Psoas muscle (tissue), 8 donors: ENCODE results near the gene ARL4D. TPM values are rescaled to one million over a fixed set of nuclear protein-coding genes. Genes with fewer than 3 reads are reported as not detected.

Source experiments
- ATAC-seq, 4 donors: fragments of 200-7000 bp; cut with Tn5 transposase; one replicate each; pipeline ENCODE4 v1.9.1; 2020; ENCODE audit warnings: moderate library complexity in 3 of 4, mild to moderate bottlenecking in 2 of 4
- DNase-seq, 2 donors: peaks; one replicate each; pipeline ENCODE4 v3.0.0-alpha.2; 2020
- H3K27ac ChIP-seq: fragments of 200-600 bp; one replicate; pipeline ENCODE4 v1.8.0; 2022
- H3K27me3 ChIP-seq, 3 donors: fragments of 200-600 bp in 1 of 3; one replicate each; pipeline versions ENCODE4 v1.6.1 to v1.8.0; 2013 to 2022; ENCODE audit warnings: low read length in 2 of 3, mild to moderate bottlenecking in 2 of 3, moderate library complexity in 1 of 3; ENCODE audit not compliant: insufficient read depth in 3 of 3
- H3K36me3 ChIP-seq, 2 donors: fragments of 200-600 bp in 1 of 2; one replicate each; pipeline versions ENCODE4 v1.6.1 to v1.8.0; 2013 to 2022; ENCODE audit warnings: low read depth in 1 of 2, mild to moderate bottlenecking in 1 of 2, moderate library complexity in 1 of 2; ENCODE audit not compliant: insufficient read depth in 1 of 2
- H3K4me1 ChIP-seq: fragments of 200-600 bp; one replicate; pipeline ENCODE4 v1.8.0; 2022
- H3K4me3 ChIP-seq: fragments of 200-600 bp; one replicate; pipeline ENCODE4 v1.8.0; 2022; ENCODE audit warnings: mild to moderate bottlenecking
- H3K9me3 ChIP-seq: fragments of 200-600 bp; one replicate; pipeline ENCODE4 v1.8.0; 2022
- WGBS, 3 donors: extraction: QIAGEN DNeasy Blood & Tissue Kit; methylation state at CpG; one replicate each; pipeline versions ENCODE4 v1.1.6 to v1.1.7; 2013; 5-methylcytosine and 5-hydroxymethylcytosine counted together
- intact Hi-C, 2 donors: fragments of 100-400 bp; cut with DNase I; formaldehyde crosslinking; loops; one replicate each; pipeline versions ENCODE4 v1.11.0 to v1.14.2; 2022
- polyA plus RNA-seq, 3 donors: library from polyadenylated mRNA; stranded (reverse); fragments of 200-250 nt; gene quantifications; one replicate each; pipeline ENCODE4 v1.2.3, GENCODE V29; 2013
- total RNA-seq, 4 donors: library from RNA; stranded (reverse); fragmentation: NEBNext Ultra II Directional in 2 of 4; extraction: Animal tissue kit (Norgen Biotek cat#: 25700) in 2 of 4; gene quantifications; one replicate each; pipeline versions ENCODE4 v1.2.1 to v1.2.4, GENCODE V29; 2021 to 2023
- TF ChIP-seq, protein P1 (sequence below): fragments of 200-600 bp; IDR thresholded peaks from one replicate; pipeline ENCODE4 v1.8.0; 2022; ENCODE audit warnings: antibody characterized with exemption
- donor health status: healthy with polysubstance abuse.
- donor health status: DM: no; HTN: no; CAD: no; lungs with moderate emphysema.
- donor health status: Bipolar disorder and iron deficiency.
- donor health status: healthy.
- donor health status: DM: yes; HTN: yes; CAD: no.
- donor health status: DM: no; HTN: no; CAD: no.
- donor health status: DM: no; HTN: no; CAD: no.
- donor health status: DM: yes; HTN: yes; CAD: no.

The ARL4D gene
- total and polyA plus RNA-seq, 7 donors, result 0.69 to 6.5 (median 1.7) TPM

DNA sequence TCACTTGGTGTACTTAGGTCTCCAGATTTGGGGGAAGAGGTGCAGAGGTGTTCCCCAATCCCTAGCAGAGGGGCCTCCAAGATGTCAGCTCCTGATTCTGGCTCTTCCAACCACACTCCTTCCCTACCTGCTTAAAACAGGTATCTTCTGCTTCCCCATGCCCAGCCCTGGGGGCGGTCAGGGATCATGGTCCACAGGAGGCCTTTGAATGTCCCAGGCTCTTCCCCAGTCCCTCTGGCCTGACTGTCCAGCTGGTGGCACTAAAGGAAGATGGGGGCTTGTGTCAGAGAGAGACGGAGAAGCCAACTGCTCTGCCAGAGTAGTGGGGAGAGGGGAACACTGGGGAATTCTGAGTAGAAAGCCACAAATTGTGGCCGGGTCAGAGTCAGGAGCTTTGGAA lies 3.8 kb downstream of the ARL4D start:
- H3K27me3 ChIP-seq, result no peaks in the 10 kb centered on the region
- TF ChIP-seq, protein P1, sequence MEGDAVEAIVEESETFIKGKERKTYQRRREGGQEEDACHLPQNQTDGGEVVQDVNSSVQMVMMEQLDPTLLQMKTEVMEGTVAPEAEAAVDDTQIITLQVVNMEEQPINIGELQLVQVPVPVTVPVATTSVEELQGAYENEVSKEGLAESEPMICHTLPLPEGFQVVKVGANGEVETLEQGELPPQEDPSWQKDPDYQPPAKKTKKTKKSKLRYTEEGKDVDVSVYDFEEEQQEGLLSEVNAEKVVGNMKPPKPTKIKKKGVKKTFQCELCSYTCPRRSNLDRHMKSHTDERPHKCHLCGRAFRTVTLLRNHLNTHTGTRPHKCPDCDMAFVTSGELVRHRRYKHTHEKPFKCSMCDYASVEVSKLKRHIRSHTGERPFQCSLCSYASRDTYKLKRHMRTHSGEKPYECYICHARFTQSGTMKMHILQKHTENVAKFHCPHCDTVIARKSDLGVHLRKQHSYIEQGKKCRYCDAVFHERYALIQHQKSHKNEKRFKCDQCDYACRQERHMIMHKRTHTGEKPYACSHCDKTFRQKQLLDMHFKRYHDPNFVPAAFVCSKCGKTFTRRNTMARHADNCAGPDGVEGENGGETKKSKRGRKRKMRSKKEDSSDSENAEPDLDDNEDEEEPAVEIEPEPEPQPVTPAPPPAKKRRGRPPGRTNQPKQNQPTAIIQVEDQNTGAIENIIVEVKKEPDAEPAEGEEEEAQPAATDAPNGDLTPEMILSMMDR, result no peak
- no peak overlapping the region for H3K27ac ChIP-seq
- DNase-seq (no peak), ATAC-seq (no peak)
- H3K4me3 ChIP-seq, result no peak overlapping the region
- no peaks in the 10 kb centered on the region for H3K9me3 ChIP-seq
- WGBS, 3 donors, result 77 to 88% (median 81%) methylated on average over 3 of the region's 3 CpGs
- H3K4me1 ChIP-seq, result peaks cover 12% of the 10 kb centered on the region
- intact Hi-C loops, result no loop called here
- H3K36me3 ChIP-seq, result no peaks in the 10 kb centered on the region

GRCh38 chr17:43403846-43404245 lies 5.1 kb downstream of the ARL4D start:
- WGBS, 3 donors, result 81 to 86% (median 82%) methylated on average over 5 of the region's 5 CpGs
- Histone ChIP-seq H3K4me3 (no peak overlapping the region), H3K27me3 (no peaks in the 10 kb centered on the region), H3K36me3 (no peaks in the 10 kb centered on the region), H3K27ac (no peak overlapping the region), H3K9me3 (no peaks in the 10 kb centered on the region), H3K4me1 (peaks cover 12% of the 10 kb centered on the region)
- no peak for ATAC-seq
- no peak for DNase-seq
- intact Hi-C loops, result no loop called here
- TF ChIP-seq, protein P1, result no peak

DNA sequence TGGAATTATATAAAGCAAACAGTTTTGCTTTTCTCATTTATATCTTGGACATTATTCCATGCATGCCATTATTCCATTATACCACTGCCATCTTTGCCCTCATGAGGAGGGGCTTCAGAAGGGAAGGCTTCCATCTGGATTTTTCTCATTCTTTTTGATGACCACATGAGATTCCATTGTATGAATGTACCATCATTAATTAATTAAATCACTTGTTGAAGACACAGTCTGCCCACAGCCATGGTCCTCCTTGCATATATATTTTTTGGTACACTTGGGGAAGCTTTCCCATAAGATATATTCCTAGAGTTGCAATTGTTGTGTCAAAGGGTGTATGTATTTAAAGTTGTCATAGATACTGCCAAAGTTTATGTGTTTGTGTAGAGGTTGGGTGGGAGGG lies 7.1 kb downstream of the ARL4D start:
- DNase-seq (no peak), ATAC-seq (no peak)
- no peaks in the 10 kb centered on the region for H3K9me3 ChIP-seq
- H3K27me3 ChIP-seq, result no peaks in the 10 kb centered on the region
- no peak overlapping the region for H3K27ac ChIP-seq
- H3K4me3 ChIP-seq, result no peak overlapping the region
- intact Hi-C loops, result no loop called here
- H3K36me3 ChIP-seq, result no peaks in the 10 kb centered on the region
- peaks cover 2% of the 10 kb centered on the region for H3K4me1 ChIP-seq
- TF ChIP-seq, protein P1, result no peak

GRCh38 chr17:43406676-43407645 lies 8.2 kb downstream of the ARL4D start:
- intact Hi-C loops, result no loop called here
- 65 to 68% (median 67%) methylated on average over 10 of the region's 10 CpGs for WGBS, 3 donors
- Histone ChIP-seq H3K27me3 (no peaks in the 10 kb centered on the region), H3K4me1 (no peaks in the 10 kb centered on the region), H3K36me3 (no peaks in the 10 kb centered on the region), H3K4me3 (no peak overlapping the region), H3K9me3 (no peaks in the 10 kb centered on the region), H3K27ac (no peak overlapping the region)
- DNase-seq (no peak), ATAC-seq (no peak)
- TF ChIP-seq, protein P1, result no peak
